ENCODE measurements around the gene FOXR1.
"Not testable (repeated sequence)": the region's sequence is repeated elsewhere in the genome, so short reads cannot be mapped to it uniquely, and the experiment has no call there.

The FOXR1 gene

DNA sequence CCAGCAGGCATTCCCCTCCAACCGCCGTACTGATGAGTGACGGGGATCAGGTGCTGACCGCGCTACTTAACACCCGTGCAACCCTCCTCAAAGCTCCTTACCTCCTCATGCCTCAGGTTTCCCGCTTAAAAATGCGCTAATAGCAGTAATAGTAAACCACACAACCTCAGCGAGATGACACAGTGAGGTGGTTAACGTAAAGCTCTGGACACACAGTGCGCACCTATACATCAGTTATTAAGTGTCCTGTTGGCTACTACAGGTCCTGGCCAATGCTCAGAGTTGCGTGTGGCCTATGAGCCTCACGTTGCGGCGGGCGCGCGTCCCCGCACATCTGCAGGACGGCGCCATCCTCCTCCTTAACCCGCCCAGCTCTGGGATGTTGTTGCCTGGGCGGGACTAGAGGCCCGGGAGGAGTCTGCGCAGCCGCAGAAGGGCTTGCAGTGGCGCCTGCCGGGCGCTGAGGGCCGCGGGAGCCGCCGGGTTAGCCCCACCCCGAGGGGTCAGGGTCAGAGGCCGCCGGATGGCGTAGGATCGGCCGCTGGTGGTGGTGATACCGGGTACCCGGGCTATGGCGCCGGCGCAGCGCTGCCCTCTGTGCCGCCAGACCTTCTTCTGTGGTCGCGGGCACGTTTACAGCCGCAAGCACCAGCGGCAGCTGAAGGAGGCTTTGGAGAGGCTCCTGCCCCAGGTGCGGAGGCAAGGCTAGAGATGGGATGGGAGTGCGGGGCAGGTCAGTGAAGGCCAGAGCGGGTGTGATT is 26.2 kb downstream of the FOXR1 start, which contains the start of gene CENATAC:
CENATAC (plus strand) TSS at position 512 of the 761 bp plus-strand sequence; CDS start at position 572, 60 bp downstream.
- DNase-seq (ENCODE audit: low read depth) = peak; percentile 92

GRCh38 chr11:118998388-118998717 is 26.8 kb downstream of the FOXR1 start:
- no peak for DNase-seq (ENCODE audit: low read depth)

- no peak for DNase-seq (ENCODE audit: low read depth)
Observed at GRCh38 chr11:118998822-118999221, 27.3 kb downstream of the FOXR1 start.

DNA sequence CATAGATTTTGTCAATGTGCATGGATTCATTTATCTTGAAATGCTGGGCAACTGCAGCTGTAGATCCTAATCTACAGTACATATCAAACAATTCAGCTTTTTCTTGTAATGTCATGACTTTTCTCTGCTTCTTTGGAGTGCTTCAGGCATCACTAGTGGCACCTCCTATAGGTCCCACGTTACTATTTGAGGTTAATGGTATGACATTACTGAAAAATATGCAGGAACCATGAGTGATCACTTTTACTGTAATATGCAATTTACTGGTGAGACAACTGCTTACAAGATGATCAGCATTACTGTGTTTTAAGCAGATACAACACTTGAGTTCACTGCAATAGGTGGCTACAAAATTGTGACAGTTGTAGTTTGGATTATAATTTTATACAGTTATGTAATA is 29.3 kb downstream of the FOXR1 start:
- no peak for DNase-seq (ENCODE audit: low read depth)

DNA sequence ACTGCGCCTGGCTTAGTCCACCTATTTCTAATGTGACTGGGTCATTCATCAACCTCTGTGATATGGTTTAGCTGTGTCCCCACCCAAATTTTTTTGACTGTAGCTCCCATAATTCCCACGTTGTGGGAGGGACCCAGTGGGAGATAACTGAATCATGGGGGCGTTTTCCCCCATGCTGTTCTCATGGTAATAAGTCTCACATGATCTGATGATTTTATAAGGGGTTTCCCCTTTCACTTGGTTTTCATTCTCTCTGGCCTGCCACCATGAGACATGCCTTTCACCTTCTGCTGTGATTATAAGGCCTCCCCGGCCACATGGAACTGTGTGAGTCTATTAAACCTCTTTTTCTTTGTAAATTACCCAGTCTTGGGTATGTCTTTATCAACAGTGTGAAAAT is 35.1 kb downstream of the FOXR1 start:
- no peak for DNase-seq (ENCODE audit: low read depth)

GRCh38 chr11:119011476-119012053 is 40.0 kb downstream of the FOXR1 start:
- DNase-seq (ENCODE audit: low read depth) = no peak

- no peak for DNase-seq (ENCODE audit: low read depth)
Observed at GRCh38 chr11:119012629-119013170, 41.1 kb downstream of the FOXR1 start.

- DNase-seq (ENCODE audit: low read depth) = no peak
Observed at GRCh38 chr11:119014209-119014924, 42.8 kb downstream of the FOXR1 start.

GRCh38 chr11:119015054-119015611 is 43.6 kb downstream of the FOXR1 start:
- DNase-seq (ENCODE audit: low read depth) = no peak

DNA sequence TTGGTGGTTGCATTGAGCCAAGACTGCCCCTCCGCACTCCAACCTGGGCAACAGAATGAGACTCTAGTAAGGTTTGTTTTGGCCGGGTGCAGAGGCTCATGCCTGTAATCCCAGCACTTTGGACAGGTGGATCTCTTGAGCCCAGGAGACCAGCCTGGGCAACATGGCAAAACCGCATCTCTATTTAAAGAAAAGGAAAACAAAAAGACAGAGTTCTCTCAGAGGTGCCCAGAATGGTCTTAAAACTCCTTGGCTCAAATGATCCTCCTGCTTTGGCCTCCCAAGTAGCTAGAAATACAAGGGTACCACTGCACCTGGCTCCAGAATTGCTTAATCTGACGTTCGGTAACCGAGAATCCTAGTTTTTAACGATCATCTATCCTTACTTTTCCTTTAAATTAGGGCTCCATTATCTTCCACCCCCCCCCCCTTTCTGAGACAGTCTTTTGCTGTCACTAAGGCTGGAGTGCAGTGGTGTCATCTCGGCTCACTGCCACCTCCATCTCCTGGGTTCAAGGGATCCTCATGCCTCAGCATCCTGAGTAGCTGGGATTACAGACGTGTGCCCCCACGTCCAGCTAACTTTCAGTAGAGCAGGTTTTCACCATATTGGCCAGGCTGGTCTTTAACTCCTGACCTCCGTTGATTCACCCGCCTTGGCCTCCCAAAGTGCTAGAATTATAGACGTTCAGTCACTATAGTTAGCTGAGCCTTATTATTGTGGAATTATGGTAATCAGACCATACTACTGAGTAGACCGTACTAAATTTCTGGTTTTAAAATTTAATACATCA is 44.9 kb downstream of the FOXR1 start:
- DNase-seq (ENCODE audit: low read depth) = no peak

DNA sequence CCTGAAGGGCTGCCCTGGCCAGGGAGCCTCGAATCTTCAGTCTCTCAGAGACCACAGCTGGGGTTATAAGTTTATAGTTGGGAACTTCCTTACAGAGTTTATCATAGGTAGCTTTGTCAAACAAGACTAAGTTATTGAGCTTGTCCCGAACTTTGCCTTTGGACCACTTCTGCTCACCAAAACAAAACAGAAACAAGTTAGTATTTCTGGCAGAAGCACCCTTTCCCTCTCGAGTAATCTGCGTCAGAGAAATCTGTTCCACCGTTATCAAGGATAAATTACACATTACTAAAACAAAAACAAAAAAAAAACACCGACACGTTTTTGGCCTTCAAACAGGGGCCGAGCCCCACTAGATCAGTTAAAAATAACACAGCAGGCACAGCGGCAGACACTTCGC is 45.8 kb downstream of the FOXR1 start:
- DNase-seq (ENCODE audit: low read depth) = not testable (repeated sequence)

DNA sequence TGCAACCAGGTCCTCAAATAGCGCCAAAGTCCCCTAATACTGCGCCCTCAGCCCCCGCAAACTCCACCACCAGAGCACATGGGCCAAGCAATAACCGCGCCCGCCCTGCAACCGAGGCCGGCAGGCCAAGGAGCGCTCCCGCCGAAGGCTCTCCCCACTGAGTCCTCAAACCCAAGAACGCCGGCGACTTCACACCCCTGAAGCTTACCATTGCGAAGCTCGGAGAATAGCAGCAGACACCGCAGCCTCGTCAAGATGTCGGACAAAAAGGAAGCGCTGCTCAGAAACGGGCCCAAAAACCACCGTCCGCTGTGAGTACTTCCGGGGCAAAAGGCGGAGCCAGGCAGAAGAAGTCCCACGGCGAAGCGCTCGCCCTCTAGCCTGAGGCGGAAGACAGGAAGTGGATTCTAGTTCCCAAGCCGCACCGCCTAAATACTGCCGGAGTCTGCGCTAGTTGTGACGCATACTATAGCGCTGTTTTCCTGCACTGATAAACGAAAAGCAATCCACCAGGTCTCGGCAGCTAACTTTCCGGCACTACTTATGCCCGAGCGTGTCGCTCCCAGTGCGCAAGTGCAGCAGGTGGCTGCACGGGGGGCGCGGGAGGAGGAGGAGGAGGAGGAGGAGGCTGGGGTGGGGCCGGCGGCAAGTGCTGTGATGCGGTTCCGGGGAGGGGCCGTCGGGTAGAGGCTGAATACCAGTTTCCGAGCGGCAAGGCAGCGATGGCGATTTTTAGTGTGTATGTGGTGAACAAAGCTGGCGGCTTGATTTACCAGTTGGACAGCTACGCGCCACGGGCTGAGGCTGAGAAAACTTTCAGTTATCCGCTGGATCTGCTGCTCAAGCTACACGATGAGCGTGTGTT is 46.7 kb downstream of the FOXR1 start, which contains the start of the genes RPS25 and TRAPPC4:
RPS25 (minus strand) TSS at position 270 of the 865 bp plus-strand sequence; CDS start at position 211, 59 bp downstream.
TRAPPC4 (plus strand) TSS at position 693 of the 865 bp plus-strand sequence; CDS start at position 723, 30 bp downstream.
- peak; percentile 90 for DNase-seq (ENCODE audit: low read depth)

DNA sequence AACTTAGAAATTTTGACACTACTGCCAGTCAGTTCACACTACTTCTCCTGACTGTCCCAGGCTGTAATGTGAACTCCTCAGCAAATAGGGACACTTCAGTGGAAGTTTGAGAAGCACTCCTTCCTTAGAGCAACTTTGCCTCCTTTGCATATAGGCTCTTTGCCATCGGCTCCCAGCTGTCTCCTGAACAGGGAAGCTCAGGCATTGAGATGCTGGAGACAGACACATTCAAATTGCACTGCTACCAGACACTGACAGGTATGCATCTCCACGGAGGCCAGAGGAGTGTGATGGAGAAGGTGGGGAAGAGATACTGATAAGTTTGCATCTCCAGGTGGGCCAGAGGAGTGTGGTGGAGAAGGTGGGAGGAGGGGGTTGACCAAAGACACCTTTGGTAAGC is 48.4 kb downstream of the FOXR1 start:
- no peak for DNase-seq (ENCODE audit: low read depth)

- no peak for DNase-seq (ENCODE audit: low read depth)
Observed at GRCh38 chr11:119021631-119022030, 50.1 kb downstream of the FOXR1 start.

- DNase-seq (ENCODE audit: low read depth) = no peak
Observed at GRCh38 chr11:119023741-119024140, 52.2 kb downstream of the FOXR1 start.

- DNase-seq (ENCODE audit: low read depth) = no peak
Observed at GRCh38 chr11:119024430-119025098, 53.0 kb downstream of the FOXR1 start.

- no peak for DNase-seq (ENCODE audit: low read depth)
Observed at GRCh38 chr11:119025099-119025473, 53.5 kb downstream of the FOXR1 start.

DNA sequence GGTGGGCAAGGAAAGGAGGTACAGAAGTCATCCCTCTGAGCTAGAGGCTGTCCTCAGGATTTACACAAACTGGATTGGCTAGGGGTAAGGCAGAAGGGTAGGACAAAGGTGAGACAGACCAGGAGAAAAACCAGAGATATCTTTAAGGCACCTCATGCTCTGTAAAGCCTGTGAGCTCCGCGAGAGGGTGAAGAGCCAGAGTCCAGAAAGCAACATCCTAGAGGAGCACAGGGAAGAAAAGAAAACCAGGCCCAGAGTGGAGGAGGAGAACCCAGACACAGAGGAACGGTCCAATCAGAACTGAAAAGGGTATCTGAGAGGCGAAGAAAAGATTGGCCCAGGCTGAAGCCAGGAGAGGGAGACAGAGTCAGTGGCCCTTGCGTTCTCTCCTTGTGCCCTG is 54.0 kb downstream of the FOXR1 start:
- DNase-seq (ENCODE audit: low read depth) = no peak

DNA sequence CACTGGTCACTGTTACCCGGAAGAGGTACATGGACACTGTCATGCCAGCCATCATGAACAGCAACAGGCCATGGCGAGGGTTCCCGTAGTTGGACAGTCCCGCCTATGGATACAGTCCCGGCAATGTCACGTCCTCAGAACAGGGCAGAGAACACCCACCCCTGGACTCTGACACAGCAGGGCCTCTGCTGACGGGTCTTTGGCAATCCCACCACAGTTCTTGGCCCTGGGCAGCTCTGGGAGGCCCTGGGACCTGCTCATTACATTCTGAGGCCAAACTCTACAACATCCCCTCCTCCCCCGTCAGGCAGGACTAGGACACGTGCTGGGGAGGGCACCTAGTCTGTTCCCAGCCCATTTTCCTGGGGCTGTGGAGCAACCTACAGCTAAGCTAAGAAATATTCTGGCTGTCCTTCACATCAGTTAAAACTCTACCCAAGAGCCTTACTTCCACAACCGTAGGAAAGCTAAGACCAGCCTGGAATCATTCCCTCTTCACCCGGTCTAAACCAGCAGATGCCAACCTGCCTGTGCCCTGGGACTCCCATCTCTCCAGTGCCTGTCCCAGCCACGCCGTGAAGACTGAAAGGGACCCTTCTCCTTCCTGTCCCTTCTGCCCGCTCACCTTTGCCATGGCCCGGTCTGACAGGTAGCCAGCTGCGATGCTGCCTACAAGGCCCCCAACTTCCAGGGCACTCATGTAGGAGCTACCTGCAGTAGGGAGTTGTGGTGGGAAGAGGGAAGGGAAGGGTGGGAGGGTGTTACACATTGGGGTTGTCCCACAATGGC is 54.6 kb downstream of the FOXR1 start:
- DNase-seq (ENCODE audit: low read depth) = no peak

Measured in stimulated activated CD8-positive, alpha-beta memory T cell treated with anti-CD3 and anti-CD28 coated beads, Interleukin-12 subunit alpha, Interleukin-12 subunit beta, amount 100 ng/mL, for 1 hour (primary cell).